ENCODE data around the gene PCDHGC3. TPM values are rescaled to one million over a fixed set of nuclear protein-coding genes. Genes with fewer than 3 reads are reported as not detected.

The PCDHGC3 gene
- total RNA-seq, 4 donors from 2014 or later: 6.0 to 17.0 (median 13.6) TPM

DNA sequence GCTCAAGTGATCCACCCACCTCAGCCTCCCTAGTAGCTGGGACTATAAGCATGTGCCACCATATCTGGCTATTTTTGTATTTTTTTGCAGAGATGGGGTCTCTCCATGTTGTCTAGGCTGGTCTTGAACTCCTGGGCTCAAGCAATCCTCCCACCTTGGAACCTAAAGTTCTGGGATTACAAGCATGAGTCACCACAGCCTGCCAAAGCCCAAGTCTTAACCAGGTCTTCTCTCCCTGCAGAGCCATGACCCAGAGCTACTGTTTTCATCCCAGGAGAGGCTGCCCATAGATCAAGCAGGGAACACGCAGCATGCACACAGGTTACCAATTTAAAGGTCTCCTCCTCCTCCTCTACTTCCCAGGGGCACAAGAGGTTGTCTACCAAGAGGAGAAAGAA is 42.9 kb downstream of the PCDHGC3 start:
- no peaks in the 10 kb centered on the region for H3K27me3 ChIP-seq
- H3K9me3 ChIP-seq: no peaks in the 10 kb centered on the region
- no peak for DNase-seq
- H3K4me3 ChIP-seq: no peak overlapping the region
- no peak for TF ChIP-seq POLR2AphosphoS5 (IDR thresholded peaks at IDR 0.05)
- TF ChIP-seq, protein P1, sequence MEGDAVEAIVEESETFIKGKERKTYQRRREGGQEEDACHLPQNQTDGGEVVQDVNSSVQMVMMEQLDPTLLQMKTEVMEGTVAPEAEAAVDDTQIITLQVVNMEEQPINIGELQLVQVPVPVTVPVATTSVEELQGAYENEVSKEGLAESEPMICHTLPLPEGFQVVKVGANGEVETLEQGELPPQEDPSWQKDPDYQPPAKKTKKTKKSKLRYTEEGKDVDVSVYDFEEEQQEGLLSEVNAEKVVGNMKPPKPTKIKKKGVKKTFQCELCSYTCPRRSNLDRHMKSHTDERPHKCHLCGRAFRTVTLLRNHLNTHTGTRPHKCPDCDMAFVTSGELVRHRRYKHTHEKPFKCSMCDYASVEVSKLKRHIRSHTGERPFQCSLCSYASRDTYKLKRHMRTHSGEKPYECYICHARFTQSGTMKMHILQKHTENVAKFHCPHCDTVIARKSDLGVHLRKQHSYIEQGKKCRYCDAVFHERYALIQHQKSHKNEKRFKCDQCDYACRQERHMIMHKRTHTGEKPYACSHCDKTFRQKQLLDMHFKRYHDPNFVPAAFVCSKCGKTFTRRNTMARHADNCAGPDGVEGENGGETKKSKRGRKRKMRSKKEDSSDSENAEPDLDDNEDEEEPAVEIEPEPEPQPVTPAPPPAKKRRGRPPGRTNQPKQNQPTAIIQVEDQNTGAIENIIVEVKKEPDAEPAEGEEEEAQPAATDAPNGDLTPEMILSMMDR (IDR thresholded peaks at IDR 0.05): no peak
- TF ChIP-seq POLR2A (IDR thresholded peaks at IDR 0.05): no peak
- TF ChIP-seq EP300 (IDR thresholded peaks at IDR 0.05; ENCODE audit: low read depth): no peak
- peaks cover 20 to 61% (median 33%) of the 10 kb centered on the region in 4 donors for H3K4me1 ChIP-seq
- in situ Hi-C loops (cut with MboI; ENCODE audit: low pct_ligation_motif_present in 1 of 4, low pct_unique_long_range_greater_than_20kb in 1 of 4, low sequenced_read_pairs in 3 of 4) (no loop called here), intact Hi-C loops (cut with DNase I; ENCODE audit: low total_unique reads) (no loop called here)
- 100% methylated on average over 1 of the region's 1 CpG; no CpG with 5 or more reads in 1 of the 2 donors for WGBS, 2 donors (ENCODE audit: low coverage in 1 of 2)
- H3K36me3 ChIP-seq: peaks cover 0 to 13% (median 4%) of the 10 kb centered on the region in 4 donors
- H3K27ac ChIP-seq: no peak overlapping the region

- no peaks in the 10 kb centered on the region for H3K9me3 ChIP-seq
- H3K27me3 ChIP-seq: no peaks in the 10 kb centered on the region
- H3K4me3 ChIP-seq: no peak overlapping the region
- 47 to 85% methylated on average over 2 to 3 of the region's 3 CpGs for WGBS, 2 donors (ENCODE audit: low coverage in 1 of 2)
- H3K36me3 ChIP-seq: peaks cover 0 to 18% (median 4%) of the 10 kb centered on the region in 4 donors
- peaks cover 12 to 61% (median 22%) of the 10 kb centered on the region in 4 donors for H3K4me1 ChIP-seq
- intact Hi-C loops (cut with DNase I; ENCODE audit: low total_unique reads): loop anchor here (10.0 kb wide), 1 partner anchor 115 kb away; the partner anchor contains the start of genes PCDHGA9 and PCDHGB6
- in situ Hi-C loops (cut with MboI; ENCODE audit: low pct_ligation_motif_present in 1 of 4, low pct_unique_long_range_greater_than_20kb in 1 of 4, low sequenced_read_pairs in 3 of 4): no loop called here
- TF ChIP-seq, protein P1 (IDR thresholded peaks at IDR 0.05): no peak
- TF ChIP-seq EP300 (IDR thresholded peaks at IDR 0.05; ENCODE audit: low read depth): no peak
- TF ChIP-seq POLR2A (IDR thresholded peaks at IDR 0.05): no peak
- no peak for TF ChIP-seq POLR2AphosphoS5 (IDR thresholded peaks at IDR 0.05)
- H3K27ac ChIP-seq: peak overlapping the region; percentile 78 to 84 (median 82)
- no peak for DNase-seq
These were observed 44.1 kb downstream of the PCDHGC3 start for GRCh38 chr5:141519605-141520565.

- in situ Hi-C loops (cut with MboI; ENCODE audit: low pct_ligation_motif_present in 1 of 4, low pct_unique_long_range_greater_than_20kb in 1 of 4, low sequenced_read_pairs in 3 of 4): no loop called here
- Histone ChIP-seq H3K36me3 (peaks cover 0 to 18% (median 2%) of the 10 kb centered on the region in 4 donors), H3K27ac (peak overlapping the region; percentile 78 to 84 (median 82)), H3K27me3 (no peaks in the 10 kb centered on the region), H3K9me3 (no peaks in the 10 kb centered on the region), H3K4me3 (no peak overlapping the region), H3K4me1 (peaks cover 13 to 66% (median 29%) of the 10 kb centered on the region in 4 donors)
- WGBS, 2 donors (ENCODE audit: low coverage in 1 of 2): 29% methylated on average over 2 of the region's 2 CpGs; no CpG with 5 or more reads in 1 of the 2 donors
- TF ChIP-seq, protein P1 (IDR thresholded peaks at IDR 0.05): no peak
- peak; percentile 35 to 80 (median 53) for TF ChIP-seq POLR2AphosphoS5 (IDR thresholded peaks at IDR 0.05)
- peak; percentile 51 for DNase-seq
- intact Hi-C loops (cut with DNase I; ENCODE audit: low total_unique reads): loop anchor here (10.0 kb wide), 1 partner anchor 117 kb away; the partner anchor contains the start of genes PCDHGA9 and PCDHGB6
These were observed 45.5 kb downstream of the PCDHGC3 start for GRCh38 chr5:141521244-141521781.

DNA sequence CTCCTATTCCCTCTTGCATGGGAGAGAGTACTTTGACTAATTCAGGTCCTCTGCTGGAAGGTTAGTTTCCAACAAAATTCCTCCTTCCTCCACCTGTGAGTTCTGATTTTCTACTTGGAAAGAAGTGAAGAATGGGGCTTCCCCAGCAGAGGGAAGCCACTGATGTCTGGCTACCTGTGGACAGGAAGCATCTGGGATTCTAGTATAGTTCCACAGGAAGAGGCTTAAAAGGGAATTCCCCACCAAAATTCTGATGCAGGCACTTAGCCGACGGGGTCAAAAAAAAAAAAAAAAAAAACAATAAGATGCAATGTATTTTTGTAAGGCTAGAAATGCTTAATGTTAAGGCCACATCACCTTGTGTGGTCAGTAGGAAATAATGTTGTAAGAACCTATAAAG is 46.5 kb downstream of the PCDHGC3 start:
- TF ChIP-seq POLR2A (IDR thresholded peaks at IDR 0.05) (no peak), EP300 (IDR thresholded peaks at IDR 0.05; ENCODE audit: low read depth) (no peak), POLR2AphosphoS5 (IDR thresholded peaks at IDR 0.05) (no peak)
- TF ChIP-seq, protein P1 (IDR thresholded peaks at IDR 0.05): no peak
- intact Hi-C loops (cut with DNase I; ENCODE audit: low total_unique reads) (loop anchor here (10.0 kb wide), 1 partner anchor 118 kb away; the partner anchor contains the start of genes PCDHGA9 and PCDHGB6), in situ Hi-C loops (cut with MboI; ENCODE audit: low pct_ligation_motif_present in 1 of 4, low pct_unique_long_range_greater_than_20kb in 1 of 4, low sequenced_read_pairs in 3 of 4) (no loop called here)
- Histone ChIP-seq H3K36me3 (peaks cover 0 to 18% (median 0%) of the 10 kb centered on the region in 4 donors), H3K27me3 (no peaks in the 10 kb centered on the region), H3K4me3 (no peak overlapping the region), H3K9me3 (no peaks in the 10 kb centered on the region), H3K27ac (peak overlapping the region; percentile 78 to 84 (median 82)), H3K4me1 (peaks cover 13 to 66% (median 29%) of the 10 kb centered on the region in 4 donors)
- DNase-seq: no peak
- 51 to 60% methylated on average over 2 of the region's 2 CpGs for WGBS, 2 donors (ENCODE audit: low coverage in 1 of 2)

All from transverse colon (tissue), 4 donors.